GM18505 (cell line): ENCODE measurements around the gene PEAR1.

Source experiments
- ATAC-seq: cut with Tn5 transposase; IDR thresholded peaks from one replicate; pipeline ENCODE4 v1.9.1; 2021; ENCODE audit not compliant: unreplicated experiment
- POLR2A ChIP-seq: IDR thresholded peaks from 4 replicates; pipeline ENCODE4 v1.6.1; 2011; ENCODE audit warnings: borderline replicate concordance; ENCODE audit not compliant: insufficient read depth, insufficient read length; ENCODE audit errors: extremely low read depth

Gene PEAR1

DNA sequence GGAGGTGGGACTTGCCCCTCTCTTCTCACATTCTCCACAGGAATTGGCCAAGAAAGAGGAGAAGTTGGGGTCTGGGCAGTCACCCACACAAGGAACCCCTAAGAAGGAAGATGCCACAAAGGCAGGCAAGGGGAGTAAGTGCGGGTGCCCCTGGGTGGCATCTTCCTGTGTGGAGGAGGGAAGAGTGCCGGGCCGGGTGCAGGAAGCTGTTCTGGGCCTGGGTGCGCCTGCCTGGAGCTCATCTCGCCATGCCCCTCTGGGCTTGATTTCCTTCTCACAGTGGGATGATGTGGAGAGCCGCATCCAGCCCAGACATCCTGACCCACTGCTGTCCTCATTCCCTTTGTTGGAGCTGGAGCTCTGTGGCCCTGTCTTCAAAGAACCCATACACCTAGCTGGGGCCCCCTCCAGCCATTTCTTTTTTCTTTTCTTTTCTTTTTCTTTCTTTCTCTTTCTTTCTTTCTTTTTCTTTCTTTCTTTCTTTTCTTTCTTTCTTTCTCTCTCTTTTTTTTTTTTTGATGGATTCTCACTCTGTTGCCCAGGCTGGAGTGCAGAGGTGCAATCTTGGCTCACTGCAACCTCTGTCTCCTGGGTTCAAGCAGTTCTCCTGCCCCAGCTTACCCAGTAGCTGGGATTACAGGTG, 36.2 kb downstream of the PEAR1 start:
- no peak for ATAC-seq

DNA sequence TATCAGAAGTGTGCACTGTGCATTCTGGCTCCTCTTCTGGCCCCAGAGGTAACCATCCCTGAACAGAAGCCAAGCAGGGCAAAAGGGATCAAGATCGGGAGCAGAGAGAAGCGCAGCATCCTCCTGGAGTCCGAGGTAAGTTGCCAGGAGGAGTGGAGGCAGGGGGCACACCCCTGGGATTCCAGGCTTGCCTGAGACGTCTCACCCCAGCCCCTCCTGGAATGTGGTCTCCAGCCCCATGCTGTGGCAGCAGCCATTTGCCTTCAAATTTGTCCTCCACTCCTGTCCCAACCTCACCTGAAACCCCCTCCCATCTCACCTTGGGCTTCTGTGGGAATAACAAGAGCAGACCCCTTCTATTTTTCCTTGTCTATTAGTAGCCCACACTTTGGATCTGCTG, 37.0 kb downstream of the PEAR1 start:
- TF ChIP-seq POLR2A, result no peak
- no peak for ATAC-seq

More for the DNA sequence above, 36.2 kb downstream of the PEAR1 start:
- TF ChIP-seq POLR2A, result no peak

DNA sequence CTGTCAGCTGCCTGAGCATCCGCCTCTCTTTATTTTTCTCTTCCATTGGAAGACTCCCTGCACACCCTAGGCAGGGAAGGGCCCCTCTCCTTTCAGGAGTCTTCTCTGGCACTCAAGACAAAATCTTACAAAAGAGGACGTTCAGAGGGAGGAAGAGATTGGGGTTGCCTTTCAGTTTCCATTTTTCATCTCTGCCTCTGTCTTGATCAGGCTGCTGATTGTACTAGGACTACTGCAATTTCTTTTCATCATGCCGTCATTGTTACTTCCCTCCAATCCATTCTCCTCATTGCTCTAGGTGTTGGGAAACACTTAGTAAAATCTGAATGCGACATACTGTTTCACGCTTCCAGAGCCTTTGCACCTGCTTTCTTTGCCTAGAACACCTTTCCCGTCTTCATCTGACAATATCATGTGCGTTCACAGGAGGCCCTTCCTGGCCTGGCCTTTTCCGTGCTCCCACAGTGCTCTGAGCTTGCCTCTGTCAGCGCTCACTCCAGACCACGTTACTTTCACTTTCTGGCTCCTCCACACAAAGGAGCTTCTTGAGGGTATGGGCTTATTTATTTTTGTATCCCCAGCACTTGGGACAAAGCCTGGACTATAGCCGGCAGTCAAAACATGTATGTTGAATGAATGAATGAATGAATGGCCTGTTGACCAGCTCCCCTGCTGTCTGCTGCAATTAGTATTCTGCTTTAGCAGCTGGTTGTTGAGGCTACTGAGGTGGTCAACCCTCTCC, 37.9 kb downstream of the PEAR1 start:
- ATAC-seq, result no peak
- no peak for TF ChIP-seq POLR2A

DNA sequence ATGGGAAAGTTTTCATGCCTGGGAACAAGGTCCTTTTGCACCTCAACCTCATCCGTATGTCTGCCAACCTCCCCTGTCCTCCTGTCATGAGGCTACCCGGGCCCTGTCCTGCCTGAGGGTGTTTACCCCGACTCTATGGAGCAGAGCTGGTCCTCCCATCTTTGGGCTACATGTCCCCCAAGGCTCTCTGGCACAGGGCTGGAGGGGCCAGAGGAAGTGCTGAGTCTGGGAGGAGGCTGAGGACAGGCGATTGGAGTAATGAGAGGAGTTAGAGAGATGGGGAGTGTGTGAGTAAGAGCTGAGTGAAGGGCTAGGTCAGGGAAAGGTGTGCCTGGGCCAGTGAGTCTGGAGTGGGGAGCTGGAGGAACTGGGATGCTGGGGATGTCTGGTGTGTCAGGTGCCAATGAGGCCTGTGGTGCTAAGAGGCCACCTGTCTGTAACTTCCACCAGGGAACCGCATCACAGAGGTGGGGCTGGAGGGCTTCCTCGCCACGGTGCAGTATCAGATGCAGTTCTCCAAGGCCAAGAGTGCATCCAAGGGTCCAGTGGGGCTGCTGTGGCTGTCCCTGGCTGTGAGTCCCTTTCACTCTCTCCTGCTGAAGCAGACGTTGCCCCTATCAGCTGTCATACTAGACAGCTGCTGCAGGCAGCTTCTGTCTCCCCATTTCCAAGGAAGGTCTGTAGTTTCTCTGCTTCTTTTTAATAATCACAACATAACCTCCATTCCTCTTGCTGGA, 38.6 kb downstream of the PEAR1 start:
- ATAC-seq, result no peak
- no peak for TF ChIP-seq POLR2A

DNA sequence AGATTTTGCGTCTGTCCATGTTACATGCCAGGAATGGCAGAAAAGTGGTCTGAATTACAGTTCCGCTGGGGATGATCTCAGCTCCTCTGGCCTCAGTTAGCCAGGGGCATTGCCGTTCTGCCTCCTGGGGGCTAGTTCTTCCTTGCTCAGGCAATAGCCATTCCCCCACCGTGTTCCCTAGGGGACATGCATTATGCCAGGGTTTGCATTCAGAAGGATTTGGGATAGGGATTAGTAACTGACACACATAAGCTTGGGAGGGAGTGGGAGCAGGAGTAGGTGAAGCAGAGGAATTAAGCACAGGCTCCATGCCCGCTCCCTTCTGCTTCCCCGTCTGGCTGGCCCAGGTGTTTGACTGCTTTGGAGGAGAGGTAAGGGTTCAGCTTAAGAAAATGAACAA, 39.6 kb downstream of the PEAR1 start:
- ATAC-seq, result no peak

DNA sequence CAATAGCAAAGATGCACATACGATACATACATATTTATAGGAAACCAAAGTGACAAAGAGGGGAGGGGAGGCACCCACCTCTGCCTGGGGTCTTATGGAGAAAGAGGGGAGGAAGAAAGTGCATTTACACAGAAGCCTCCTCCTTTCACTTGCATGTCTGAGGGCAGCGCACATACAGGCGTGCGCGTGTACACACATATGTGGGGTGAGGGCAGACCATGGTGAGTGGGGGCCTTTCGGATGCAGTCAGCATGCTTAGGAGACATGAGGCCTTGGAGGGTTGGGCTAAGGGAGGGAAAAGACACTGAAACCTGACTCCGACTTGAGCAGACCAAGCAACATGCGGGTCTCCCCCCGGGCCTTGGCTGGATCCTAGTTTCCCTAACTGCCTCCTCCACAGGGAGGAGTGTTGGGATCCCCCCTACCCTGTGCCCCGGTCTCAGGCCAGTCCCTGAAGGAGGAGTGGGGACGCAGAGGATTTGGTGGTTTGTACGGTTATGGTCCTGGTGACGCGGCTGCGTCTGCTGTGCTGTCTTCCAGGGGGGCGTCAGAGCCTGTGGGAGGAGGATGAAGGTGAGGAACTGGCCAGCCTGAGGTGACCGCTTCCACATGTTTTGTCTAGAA, 42.1 kb downstream of the PEAR1 start:
- no peak for TF ChIP-seq POLR2A
- no peak for ATAC-seq

More for the DNA sequence above, 39.6 kb downstream of the PEAR1 start:
- TF ChIP-seq POLR2A, result no peak

DNA sequence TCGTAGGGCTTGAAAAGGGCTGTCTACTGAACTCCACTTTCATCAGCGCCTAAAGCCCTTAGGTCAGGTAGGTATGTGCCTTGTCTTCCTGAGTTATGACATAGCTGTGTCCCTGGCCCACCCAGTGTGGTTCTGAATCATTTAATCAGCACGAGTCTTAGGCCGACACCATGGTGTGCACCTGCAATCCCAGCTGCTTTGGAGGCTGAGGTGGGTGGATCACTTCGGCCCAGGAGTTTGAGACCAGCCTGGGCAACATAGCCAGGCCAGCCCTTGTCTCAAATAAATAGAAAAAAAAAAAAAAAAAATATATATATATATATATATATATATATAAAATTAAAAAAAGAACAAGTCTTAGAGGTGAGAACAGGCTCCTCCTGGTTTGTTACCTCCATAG, 42.7 kb downstream of the PEAR1 start:
- no peak for ATAC-seq
- TF ChIP-seq POLR2A, result no peak

DNA sequence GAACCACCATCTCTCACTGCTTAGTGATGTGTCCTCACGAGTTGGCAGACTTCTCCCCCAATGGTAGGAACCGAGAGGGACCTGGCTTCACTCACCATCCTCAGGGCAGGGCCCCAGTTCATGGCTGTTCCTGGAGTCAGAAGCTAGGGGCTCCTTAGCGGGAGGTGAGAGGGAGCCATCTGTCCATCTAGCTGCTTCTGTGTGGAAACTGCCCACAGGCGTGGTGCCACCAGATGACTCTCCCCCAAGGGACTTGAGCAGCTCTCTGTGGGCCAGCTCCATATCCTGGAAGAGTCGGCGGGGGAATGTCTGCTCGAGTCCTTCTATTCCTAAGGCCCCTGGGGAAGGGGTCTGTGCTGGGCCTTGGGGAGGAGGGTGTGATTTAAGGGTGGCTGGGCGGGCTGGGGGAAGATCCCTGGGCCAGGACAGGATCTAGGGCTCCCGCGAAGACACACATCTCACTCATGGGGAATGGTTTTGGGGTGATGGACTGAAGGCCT, 43.3 kb downstream of the PEAR1 start:
- ATAC-seq, result no peak
- TF ChIP-seq POLR2A, result no peak

DNA sequence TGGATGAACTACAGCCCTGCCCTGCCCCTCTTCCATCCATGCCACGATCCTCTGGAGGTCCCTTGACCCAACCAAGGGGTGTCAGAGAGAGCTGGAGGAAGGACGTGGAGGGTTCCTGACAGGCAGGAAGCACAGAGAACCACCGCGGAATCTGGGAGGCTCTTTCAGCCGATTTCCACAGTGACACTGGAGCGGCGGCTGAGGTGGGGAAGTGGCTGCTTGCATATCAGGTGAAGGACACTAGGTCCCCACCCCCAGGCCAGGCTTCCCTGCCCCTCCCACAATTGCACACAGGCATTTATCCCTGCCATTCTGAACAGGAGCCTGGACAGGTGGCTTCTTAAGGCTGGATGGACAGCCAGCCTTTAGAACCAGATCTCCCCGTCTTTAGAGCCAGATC, 44.4 kb downstream of the PEAR1 start:
- no peak for TF ChIP-seq POLR2A
- no peak for ATAC-seq

DNA sequence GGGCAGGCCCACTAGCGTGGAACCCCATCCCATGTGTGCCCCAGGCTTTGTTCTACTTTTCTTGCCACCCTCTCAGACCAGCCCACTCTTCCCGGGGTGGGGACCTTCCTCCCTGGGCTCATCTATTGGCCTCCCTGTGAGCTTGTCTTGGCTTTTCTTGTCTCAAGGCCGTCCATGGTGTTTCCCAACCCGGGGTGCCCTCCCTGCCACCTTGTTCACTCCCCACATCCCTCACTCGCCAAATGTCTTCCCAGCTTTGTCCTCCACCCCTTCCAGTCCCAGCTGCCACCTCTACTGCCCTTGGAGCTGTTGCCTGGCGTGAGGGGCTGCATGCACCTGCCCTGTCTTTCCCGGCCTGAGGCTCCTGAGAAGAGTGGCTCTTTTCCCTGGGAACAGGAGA, 45.3 kb downstream of the PEAR1 start:
- no peak for ATAC-seq
- no peak for TF ChIP-seq POLR2A

DNA sequence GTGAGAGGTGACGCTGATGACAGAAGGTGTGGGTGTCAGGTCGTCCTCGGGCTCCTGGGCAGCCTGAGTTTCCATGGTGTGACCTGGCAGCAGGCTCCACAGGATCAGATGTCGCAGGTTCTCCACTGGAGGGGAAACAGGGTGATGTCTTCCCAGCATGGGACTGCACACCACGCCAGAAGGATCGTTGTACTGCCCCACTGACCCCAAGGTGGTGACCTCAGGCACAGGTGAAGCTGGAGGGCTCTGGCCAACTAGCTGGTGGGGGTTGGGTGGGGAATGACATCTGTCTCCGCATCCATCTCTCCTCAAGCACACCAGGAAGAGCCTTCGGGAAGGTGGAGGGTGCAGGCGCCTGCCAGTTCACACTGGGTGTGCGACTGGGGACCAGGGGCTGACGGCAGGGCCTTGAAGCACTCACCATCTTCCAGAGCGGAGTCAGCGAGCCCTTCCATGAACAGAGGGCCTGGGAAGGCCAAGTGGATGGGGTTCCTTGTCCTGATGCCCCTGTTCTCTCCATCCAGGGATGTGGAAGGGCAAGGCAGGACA, 46.3 kb downstream of the PEAR1 start:
- no peak for ATAC-seq
- no peak for TF ChIP-seq POLR2A

DNA sequence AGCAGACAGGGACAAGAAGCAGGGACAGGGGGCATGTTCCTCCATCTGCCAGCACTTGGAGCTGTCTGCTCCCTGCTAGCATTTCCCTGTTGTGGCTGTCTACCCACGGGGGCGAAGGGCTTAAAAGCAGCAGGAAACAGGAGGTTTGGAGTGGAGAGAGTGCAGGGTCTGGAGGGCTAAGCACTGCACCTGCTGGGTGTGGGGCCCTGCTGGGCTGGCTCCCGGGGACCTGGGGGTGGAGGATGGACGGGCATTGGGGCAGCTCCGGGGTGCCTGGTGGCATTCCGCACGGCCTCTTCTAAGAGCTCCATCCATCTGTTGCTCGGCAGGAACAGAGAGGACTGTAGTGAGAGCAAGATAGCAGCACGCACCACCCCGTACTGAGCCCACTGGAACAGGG, 48.2 kb downstream of the PEAR1 start:
- no peak for ATAC-seq
- TF ChIP-seq POLR2A, result no peak

DNA sequence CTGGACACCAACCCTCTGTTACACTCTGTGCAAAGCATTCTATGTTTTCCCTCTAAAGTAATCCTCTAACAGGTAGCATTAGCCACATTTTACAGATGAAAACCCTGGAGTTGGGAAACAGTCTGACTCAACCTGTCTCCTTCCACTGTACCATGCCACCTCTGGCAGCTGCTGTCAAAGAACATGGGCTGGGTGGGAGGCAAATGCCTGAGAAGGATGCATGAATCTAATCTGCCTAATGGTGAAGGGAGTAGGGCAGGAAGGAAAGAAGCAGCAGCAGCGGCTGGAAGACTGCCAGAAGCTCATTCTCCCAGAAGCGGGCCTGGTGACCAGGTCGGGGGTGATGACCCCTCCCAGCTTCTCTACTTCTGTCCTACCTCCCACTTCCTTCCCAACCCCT, 48.7 kb downstream of the PEAR1 start:
- no peak for TF ChIP-seq POLR2A
- no peak for ATAC-seq
